Parathyroid adenoma (tissue), 2 donors: ENCODE data around the gene EYA2.

ENCODE experiments used
- H2AFZ ChIP-seq: fragments of 300-600 bp; sonication (generic); one replicate; pipeline ENCODE4 v1.7.0; 2017; ENCODE audit warnings: antibody characterized with exemption, mild to moderate bottlenecking
- H3K27ac ChIP-seq: fragments of 300-600 bp; sonication (generic); one replicate; pipeline ENCODE4 v1.7.0; 2017
- H3K27me3 ChIP-seq: fragments of 300-600 bp; sonication (generic); one replicate; pipeline ENCODE4 v1.7.0; 2017; ENCODE audit warnings: low read length; ENCODE audit not compliant: control insufficient read depth, insufficient read depth
- H3K36me3 ChIP-seq: fragments of 300-600 bp; sonication (generic); one replicate; pipeline ENCODE4 v1.7.0; 2017; ENCODE audit warnings: low read length; ENCODE audit not compliant: control insufficient read depth, insufficient read depth
- H3K4me1 ChIP-seq: fragments of 300-600 bp; sonication (generic); one replicate; pipeline ENCODE4 v1.7.0; 2017; ENCODE audit warnings: control low read depth
- H3K4me2 ChIP-seq: fragments of 300-600 bp; sonication (generic); one replicate; pipeline ENCODE4 v1.7.0; 2017; ENCODE audit warnings: low read length
- H3K4me3 ChIP-seq: fragments of 300-600 bp; sonication (generic); one replicate; pipeline ENCODE4 v1.7.0; 2017; ENCODE audit warnings: low read depth, low read length
- H3K79me2 ChIP-seq: fragments of 300-600 bp; sonication (generic); one replicate; pipeline ENCODE4 v1.7.0; 2017; ENCODE audit warnings: control low read depth
- H3K9ac ChIP-seq: fragments of 300-600 bp; sonication (generic); one replicate; pipeline ENCODE4 v1.7.0; 2017; ENCODE audit warnings: mild to moderate bottlenecking
- H3K9me3 ChIP-seq: fragments of 300-600 bp; sonication (generic); one replicate; pipeline ENCODE4 v1.7.0; 2017; ENCODE audit warnings: low read length; ENCODE audit not compliant: control insufficient read depth
- TF ChIP-seq, protein P1 (sequence below): fragments of 300-600 bp; sonication (generic); IDR thresholded peaks from one replicate; pipeline ENCODE4 v1.7.0; 2017; ENCODE audit warnings: antibody characterized with exemption, mild to moderate bottlenecking
- donor health status: primary hyperparathyroidism.

EYA2 gene

DNA sequence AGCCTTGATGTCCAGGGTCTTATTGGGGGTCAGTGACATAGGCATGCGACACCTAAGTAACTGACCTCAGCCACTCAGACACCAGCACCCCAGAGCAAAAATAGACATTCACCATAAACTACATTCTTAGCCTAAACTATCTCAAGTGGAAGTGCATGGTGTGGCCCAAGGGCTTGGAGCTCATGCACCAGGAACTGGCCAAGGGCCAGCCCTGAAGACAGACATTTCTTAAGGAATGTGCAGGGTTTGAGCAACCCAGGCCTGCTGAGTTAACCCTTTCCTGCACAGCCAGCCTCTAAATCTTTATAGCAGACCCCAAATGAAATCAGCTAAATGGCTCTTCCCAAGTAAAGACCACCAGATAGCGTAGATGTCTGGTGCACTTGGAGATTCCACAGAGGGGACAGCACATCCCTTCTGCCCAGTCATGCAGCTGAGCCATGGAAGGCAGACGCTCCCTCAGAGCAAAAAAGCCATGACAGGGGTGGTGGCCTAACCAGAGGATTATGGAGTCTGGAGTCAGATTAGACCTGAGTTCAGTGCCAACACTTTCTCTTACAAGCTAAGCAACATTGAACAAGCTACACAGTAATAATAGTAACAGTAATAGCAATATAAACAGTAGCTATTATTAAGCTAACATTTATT is 239.3 kb downstream of the EYA2 start:
- no peak overlapping the region for H2AFZ ChIP-seq
- H3K27me3 ChIP-seq, result no peaks in the 10 kb centered on the region
- no peak overlapping the region for H3K4me2 ChIP-seq
- TF ChIP-seq, protein P1, sequence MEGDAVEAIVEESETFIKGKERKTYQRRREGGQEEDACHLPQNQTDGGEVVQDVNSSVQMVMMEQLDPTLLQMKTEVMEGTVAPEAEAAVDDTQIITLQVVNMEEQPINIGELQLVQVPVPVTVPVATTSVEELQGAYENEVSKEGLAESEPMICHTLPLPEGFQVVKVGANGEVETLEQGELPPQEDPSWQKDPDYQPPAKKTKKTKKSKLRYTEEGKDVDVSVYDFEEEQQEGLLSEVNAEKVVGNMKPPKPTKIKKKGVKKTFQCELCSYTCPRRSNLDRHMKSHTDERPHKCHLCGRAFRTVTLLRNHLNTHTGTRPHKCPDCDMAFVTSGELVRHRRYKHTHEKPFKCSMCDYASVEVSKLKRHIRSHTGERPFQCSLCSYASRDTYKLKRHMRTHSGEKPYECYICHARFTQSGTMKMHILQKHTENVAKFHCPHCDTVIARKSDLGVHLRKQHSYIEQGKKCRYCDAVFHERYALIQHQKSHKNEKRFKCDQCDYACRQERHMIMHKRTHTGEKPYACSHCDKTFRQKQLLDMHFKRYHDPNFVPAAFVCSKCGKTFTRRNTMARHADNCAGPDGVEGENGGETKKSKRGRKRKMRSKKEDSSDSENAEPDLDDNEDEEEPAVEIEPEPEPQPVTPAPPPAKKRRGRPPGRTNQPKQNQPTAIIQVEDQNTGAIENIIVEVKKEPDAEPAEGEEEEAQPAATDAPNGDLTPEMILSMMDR, result no peak
- no peaks in the 10 kb centered on the region for H3K36me3 ChIP-seq
- H3K9me3 ChIP-seq, result no peaks in the 10 kb centered on the region
- H3K27ac ChIP-seq, result no peak overlapping the region
- no peak overlapping the region for H3K4me3 ChIP-seq
- no peak overlapping the region for H3K9ac ChIP-seq
- H3K79me2 ChIP-seq, result no peaks in the 10 kb centered on the region
- no peaks in the 10 kb centered on the region for H3K4me1 ChIP-seq

DNA sequence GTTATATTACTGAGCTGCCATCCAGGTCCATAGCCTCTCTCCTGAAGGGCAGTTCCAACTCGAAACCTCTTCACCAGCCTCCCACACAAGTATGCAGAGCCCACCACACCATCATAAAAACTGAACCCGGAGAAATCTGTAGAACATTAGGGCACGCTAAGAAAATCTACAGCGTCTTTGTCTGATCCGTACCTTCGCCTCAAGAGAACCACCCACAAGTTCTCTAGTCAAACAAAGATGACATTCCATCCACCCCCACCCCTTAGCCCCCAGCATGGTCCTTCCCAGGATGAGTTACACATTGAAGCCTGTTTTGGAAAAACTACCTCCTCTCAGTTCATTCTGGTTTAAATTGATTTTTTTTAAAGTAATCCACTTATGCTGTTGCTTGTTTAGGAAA is 242.1 kb downstream of the EYA2 start:
- no peaks in the 10 kb centered on the region for H3K79me2 ChIP-seq
- no peak overlapping the region for H3K4me2 ChIP-seq
- H3K9me3 ChIP-seq, result no peaks in the 10 kb centered on the region
- H3K9ac ChIP-seq, result no peak overlapping the region
- TF ChIP-seq, protein P1, result no peak
- H3K27me3 ChIP-seq, result no peaks in the 10 kb centered on the region
- no peak overlapping the region for H3K4me3 ChIP-seq
- no peak overlapping the region for H3K27ac ChIP-seq
- no peak overlapping the region for H2AFZ ChIP-seq
- H3K4me1 ChIP-seq, result no peaks in the 10 kb centered on the region
- H3K36me3 ChIP-seq, result no peaks in the 10 kb centered on the region

DNA sequence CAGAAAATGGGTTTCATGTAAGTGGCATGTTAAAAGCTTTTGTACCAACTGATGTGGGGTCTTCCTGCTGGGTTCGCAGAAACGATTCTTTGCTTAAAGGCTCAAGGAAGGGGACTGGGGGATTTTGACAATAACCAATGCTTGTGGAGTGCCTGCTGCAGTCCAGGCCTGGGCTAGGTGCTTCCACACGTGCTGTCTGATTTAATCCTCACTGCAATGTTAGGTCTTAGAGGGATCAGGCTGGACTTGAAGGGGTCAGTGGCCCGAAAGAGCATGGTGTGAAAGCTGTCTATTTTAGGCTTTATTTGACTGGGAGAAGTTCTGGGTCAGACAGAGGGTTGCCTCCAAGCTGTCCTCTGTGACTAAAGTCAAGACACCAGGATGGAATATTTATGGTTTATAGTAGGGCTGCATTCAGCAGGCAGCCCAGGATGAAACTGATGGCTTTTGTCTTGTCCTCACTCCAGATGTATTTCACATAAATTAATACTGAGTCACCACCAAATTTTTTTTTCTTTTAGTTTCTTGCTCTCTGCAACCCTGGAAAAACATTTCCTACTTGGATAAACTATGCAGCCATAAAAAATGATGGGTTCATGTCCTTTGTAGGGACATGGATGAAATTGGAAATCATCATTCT is 242.7 kb downstream of the EYA2 start:
- H3K36me3 ChIP-seq, result no peaks in the 10 kb centered on the region
- no peaks in the 10 kb centered on the region for H3K4me1 ChIP-seq
- no peaks in the 10 kb centered on the region for H3K79me2 ChIP-seq
- H3K4me3 ChIP-seq, result no peak overlapping the region
- no peak overlapping the region for H3K27ac ChIP-seq
- TF ChIP-seq, protein P1, result no peak
- no peak overlapping the region for H2AFZ ChIP-seq
- no peaks in the 10 kb centered on the region for H3K9me3 ChIP-seq
- no peaks in the 10 kb centered on the region for H3K27me3 ChIP-seq
- no peak overlapping the region for H3K9ac ChIP-seq
- H3K4me2 ChIP-seq, result no peak overlapping the region

DNA sequence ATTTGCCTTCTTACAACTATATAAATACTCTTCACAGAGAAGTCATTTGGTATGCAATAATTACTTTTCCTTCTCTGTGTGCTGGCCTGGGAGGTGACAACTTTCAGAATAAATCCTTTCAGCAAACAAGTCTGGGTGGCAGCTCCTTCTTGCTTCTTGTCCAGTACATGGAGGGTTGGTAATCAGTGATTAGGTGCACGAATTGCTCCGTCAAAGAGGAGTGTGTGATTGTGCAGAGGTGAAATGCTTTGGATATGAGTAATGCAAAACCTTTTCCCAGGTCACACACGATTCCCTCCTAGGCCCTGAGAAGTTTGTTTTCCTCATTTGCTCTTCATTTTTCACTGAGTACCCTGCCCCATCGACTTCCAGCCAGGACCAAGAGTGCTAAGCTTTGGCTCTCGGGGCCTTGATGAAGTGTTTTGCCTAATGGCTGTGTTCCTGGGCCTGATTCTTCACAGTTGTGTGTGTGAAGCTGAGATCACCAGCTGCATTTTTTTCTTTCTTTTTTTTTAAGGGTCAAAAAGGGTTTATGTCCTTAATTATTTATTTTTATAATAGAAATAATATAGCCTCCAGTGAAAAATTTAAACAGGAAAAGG is 245.4 kb downstream of the EYA2 start:
- Histone ChIP-seq H2AFZ (no peak overlapping the region), H3K9me3 (no peaks in the 10 kb centered on the region), H3K4me2 (no peak overlapping the region), H3K9ac (no peak overlapping the region), H3K4me1 (no peaks in the 10 kb centered on the region), H3K27me3 (no peaks in the 10 kb centered on the region), H3K27ac (no peak overlapping the region), H3K36me3 (no peaks in the 10 kb centered on the region), H3K79me2 (no peaks in the 10 kb centered on the region), H3K4me3 (no peak overlapping the region)
- TF ChIP-seq, protein P1, result no peak
